Diencephalon (tissue), 1 donor: ENCODE measurements around the gene SSR3. TPM values are rescaled to one million over a fixed set of nuclear protein-coding genes. Genes with fewer than 3 reads are reported as not detected.

ENCODE experiments used
- total RNA-seq: library from RNA; depleted of rRNA; stranded (reverse); fragments of >200 nt; gene quantifications from one replicate; pipeline ENCODE4 v1.2.3, GENCODE V29; 2014

SSR3 gene
- 116 TPM for total RNA-seq

GRCh38 chr3:156554842-156555687 is at the start of gene SSR3:
TSS of gene SSR3 (minus strand) at chr3:156555117. CDS start at chr3:156555089, 28 bp downstream.

Other genes starting within 250 kb of the SSR3 start
- 31.1 TPM for gene TIPARP, start 119.5 kb upstream of the SSR3 start, total RNA-seq